Esophagus muscularis mucosa (tissue), 4 donors: ENCODE measurements around the gene SLC26A4. TPM values are rescaled to one million over a fixed set of nuclear protein-coding genes. Genes with fewer than 3 reads are reported as not detected.

Source experiments
- DNase-seq: peaks from one replicate; pipeline ENCODE4 v3.0.0-alpha.2; 2017; ENCODE audit errors: extremely low spot score
- H3K27ac ChIP-seq, 4 donors: fragments of 200-600 bp; sonication (generic); replicated peaks in 1 of 4; 1 replicate in 3 of 4; 2 replicates in 1 of 4; pipeline ENCODE4 v1.5.1; 2016 to 2019; ENCODE audit warnings: mild to moderate bottlenecking in 1 of 4
- H3K27me3 ChIP-seq, 4 donors: fragments of 200-600 bp; sonication (generic); one replicate each; pipeline versions ENCODE4 v1.5.1 to v1.6.0; 2016 to 2019
- H3K36me3 ChIP-seq, 4 donors: fragments of 200-600 bp; sonication (generic); one replicate each; pipeline ENCODE4 v1.5.1; 2016 to 2019
- H3K4me1 ChIP-seq, 4 donors: fragments of 200-600 bp; sonication (generic); one replicate each; pipeline ENCODE4 v1.5.1; 2016 to 2019
- H3K4me3 ChIP-seq, 4 donors: fragments of 200-600 bp; sonication (generic); 1 replicate in 2 of 4; 2 replicates in 2 of 4; pipeline ENCODE4 v1.5.1; 2016 to 2019; ENCODE audit warnings: mild to moderate bottlenecking in 4 of 4, moderate library complexity in 1 of 4
- H3K9me3 ChIP-seq, 4 donors: fragments of 200-600 bp; sonication (generic); 1 replicate in 3 of 4; 2 replicates in 1 of 4; pipeline ENCODE4 v1.5.1; 2016 to 2019
- CTCF ChIP-seq, 3 experiments: fragments of 200-600 bp in 2 of 3; fragments of 450-650 bp in 1 of 3; sonication (generic) in 2 of 3; IDR thresholded peaks; one replicate each; pipeline ENCODE4 v1.5.1; 2017 to 2019; ENCODE audit warnings: antibody characterized with exemption in 3 of 3, mild to moderate bottlenecking in 2 of 3, moderate library complexity in 1 of 3
- EP300 ChIP-seq: sonication (generic); formaldehyde crosslinking; IDR thresholded peaks from one replicate; pipeline ENCODE4 v1.6.1; 2017; ENCODE audit warnings: antibody characterized with exemption
- POLR2A ChIP-seq: fragments of 450-650 bp; IDR thresholded peaks from one replicate; pipeline ENCODE4 v1.6.1; 2017; ENCODE audit warnings: antibody characterized with exemption, moderate library complexity, mild to moderate bottlenecking, low read depth
- POLR2AphosphoS5 ChIP-seq, 2 donors: sonication (generic); formaldehyde crosslinking; IDR thresholded peaks; one replicate each; pipeline ENCODE4 v1.6.1; 2017; ENCODE audit warnings: antibody characterized with exemption in 2 of 2
- WGBS: methylation state at CpG from one replicate; pipeline ENCODE4 v1.1.5; 2018; 5-methylcytosine and 5-hydroxymethylcytosine counted together
- intact Hi-C: fragments of 100-400 bp; cut with DNase I; formaldehyde crosslinking; loops from one replicate; pipeline ENCODE4 v1.15.1; 2023
- total RNA-seq, 4 donors: library from RNA; depleted of rRNA; stranded (reverse); fragments of >200 nt; gene quantifications; one replicate each; pipeline versions ENCODE4 v1.1.0 to v1.2.1, GENCODE V29; 2016

SLC26A4 gene
- total RNA-seq, 4 donors from 2014 or later = 0.17 to 1.2 (median 0.46) TPM

- H3K27me3 ChIP-seq = peaks cover 0 to 42% (median 22%) of the 10 kb centered on the region in 4 donors
- H3K9me3 ChIP-seq = no peaks in the 10 kb centered on the region
- no peak overlapping the region for H3K27ac ChIP-seq
- no peak for DNase-seq
- peaks cover 14 to 20% (median 18%) of the 10 kb centered on the region in 4 donors for H3K4me1 ChIP-seq
- peak overlapping the region; percentile 54 to 58 (median 55) for H3K4me3 ChIP-seq
- 0% methylated on average over 22 of the region's 73 CpGs for WGBS
- no peak for TF ChIP-seq CTCF (IDR thresholded peaks at IDR 0.05)
- peak in 1 of 2 donors; percentile 11 for TF ChIP-seq POLR2AphosphoS5 (IDR thresholded peaks at IDR 0.05)
- TF ChIP-seq EP300 = no peak
- TF ChIP-seq POLR2A = no peak
- intact Hi-C loops = no loop called here
- H3K36me3 ChIP-seq = no peaks in the 10 kb centered on the region
Observed at GRCh38 chr7:107661081-107661864, 645 bp downstream of the SLC26A4 start.

GRCh38 chr7:107661865-107662379, 1.3 kb downstream of the SLC26A4 start:
- Histone ChIP-seq H3K36me3 (no peaks in the 10 kb centered on the region), H3K27me3 (peaks cover 0 to 42% (median 22%) of the 10 kb centered on the region in 4 donors), H3K27ac (no peak overlapping the region), H3K4me3 (peak overlapping the region; percentile 54 to 58 (median 55)), H3K9me3 (no peaks in the 10 kb centered on the region), H3K4me1 (peaks cover 14 to 20% (median 18%) of the 10 kb centered on the region in 4 donors)
- TF ChIP-seq CTCF (IDR thresholded peaks at IDR 0.05) = no peak
- no peak for TF ChIP-seq POLR2AphosphoS5 (IDR thresholded peaks at IDR 0.05)
- TF ChIP-seq POLR2A = no peak
- TF ChIP-seq EP300 = no peak
- 22% methylated on average over 11 of the region's 20 CpGs for WGBS
- no peak for DNase-seq
- intact Hi-C loops = no loop called here

- no peaks in the 10 kb centered on the region for H3K36me3 ChIP-seq
- H3K4me1 ChIP-seq = peaks cover 14 to 20% (median 18%) of the 10 kb centered on the region in 4 donors
- peaks cover 0 to 42% (median 22%) of the 10 kb centered on the region in 4 donors for H3K27me3 ChIP-seq
- no peak for TF ChIP-seq CTCF (IDR thresholded peaks at IDR 0.05)
- TF ChIP-seq EP300 = no peak
- no peak for TF ChIP-seq POLR2AphosphoS5 (IDR thresholded peaks at IDR 0.05)
- TF ChIP-seq POLR2A = no peak
- 79% methylated on average over 4 of the region's 4 CpGs for WGBS
- H3K4me3 ChIP-seq = no peak overlapping the region
- DNase-seq = no peak
- intact Hi-C loops = no loop called here
- H3K9me3 ChIP-seq = no peaks in the 10 kb centered on the region
- no peak overlapping the region for H3K27ac ChIP-seq
Observed at GRCh38 chr7:107663196-107663595, 2.6 kb downstream of the SLC26A4 start.

- no peak overlapping the region for H3K4me3 ChIP-seq
- intact Hi-C loops = no loop called here
- peaks cover 2 to 4% (median 3%) of the 10 kb centered on the region in 4 donors for H3K4me1 ChIP-seq
- no peak for TF ChIP-seq POLR2AphosphoS5 (IDR thresholded peaks at IDR 0.05)
- TF ChIP-seq EP300 = no peak
- no peak for TF ChIP-seq CTCF (IDR thresholded peaks at IDR 0.05)
- no peak for TF ChIP-seq POLR2A
- no peak for DNase-seq
- H3K9me3 ChIP-seq = no peaks in the 10 kb centered on the region
- no peaks in the 10 kb centered on the region for H3K36me3 ChIP-seq
- H3K27ac ChIP-seq = no peak overlapping the region
- WGBS = 94% methylated on average over 1 of the region's 1 CpG
- peaks cover 0 to 19% (median 4%) of the 10 kb centered on the region in 4 donors for H3K27me3 ChIP-seq
Observed at GRCh38 chr7:107666790-107667189, 6.2 kb downstream of the SLC26A4 start.
